Ovary (tissue), 3 donors: ENCODE results near the gene SBNO2.

ENCODE experiments used
- EP300 ChIP-seq: sonication (generic); formaldehyde crosslinking; IDR thresholded peaks from one replicate; pipeline ENCODE4 v1.6.1; 2017; ENCODE audit warnings: antibody characterized with exemption
- POLR2A ChIP-seq: fragments of 450-650 bp; IDR thresholded peaks from one replicate; pipeline ENCODE4 v1.6.1; 2017; ENCODE audit warnings: antibody characterized with exemption, mild to moderate bottlenecking, moderate library complexity
- TF ChIP-seq, protein P1 (sequence below), 3 donors: fragments of 450-650 bp in 2 of 3; fragments of 200-600 bp in 1 of 3; IDR thresholded peaks; one replicate each; pipeline versions ENCODE4 v1.5.1 to v1.8.0; 2016 to 2022; ENCODE audit warnings: antibody characterized with exemption in 3 of 3, mild to moderate bottlenecking in 1 of 3
- donor health status: DM: no; HTN: no; CAD: no.

DNA sequence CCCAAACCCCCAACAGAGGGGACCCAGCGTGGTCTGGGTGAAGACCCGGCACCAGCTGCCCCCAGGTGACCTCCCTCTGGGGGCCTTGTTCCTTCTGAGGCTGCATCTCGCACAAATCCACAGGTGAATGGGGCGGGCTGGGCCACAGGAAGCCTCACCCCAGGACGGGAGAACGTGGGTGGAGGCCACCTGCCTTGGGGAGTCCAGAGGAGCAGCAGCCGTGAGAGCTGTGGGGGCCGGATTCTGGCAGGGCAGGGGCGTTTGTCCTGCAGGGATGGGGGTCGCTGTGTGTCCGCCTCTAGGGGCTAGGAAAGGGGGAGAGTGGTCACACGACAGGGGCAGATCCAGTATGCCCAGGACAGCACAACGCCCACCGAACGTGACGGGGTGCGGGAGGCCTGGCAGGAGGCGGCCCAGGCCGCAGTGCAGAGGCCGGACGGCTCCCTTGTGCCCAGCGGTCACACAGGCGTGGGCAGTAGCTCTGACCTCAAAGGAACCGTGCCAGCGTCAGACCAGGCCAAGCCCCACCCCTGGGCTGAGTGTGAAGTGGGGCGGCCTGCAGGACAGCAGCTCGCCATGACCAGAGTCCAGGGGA, 85.6 kb downstream of the SBNO2 start:
- TF ChIP-seq, protein P1, sequence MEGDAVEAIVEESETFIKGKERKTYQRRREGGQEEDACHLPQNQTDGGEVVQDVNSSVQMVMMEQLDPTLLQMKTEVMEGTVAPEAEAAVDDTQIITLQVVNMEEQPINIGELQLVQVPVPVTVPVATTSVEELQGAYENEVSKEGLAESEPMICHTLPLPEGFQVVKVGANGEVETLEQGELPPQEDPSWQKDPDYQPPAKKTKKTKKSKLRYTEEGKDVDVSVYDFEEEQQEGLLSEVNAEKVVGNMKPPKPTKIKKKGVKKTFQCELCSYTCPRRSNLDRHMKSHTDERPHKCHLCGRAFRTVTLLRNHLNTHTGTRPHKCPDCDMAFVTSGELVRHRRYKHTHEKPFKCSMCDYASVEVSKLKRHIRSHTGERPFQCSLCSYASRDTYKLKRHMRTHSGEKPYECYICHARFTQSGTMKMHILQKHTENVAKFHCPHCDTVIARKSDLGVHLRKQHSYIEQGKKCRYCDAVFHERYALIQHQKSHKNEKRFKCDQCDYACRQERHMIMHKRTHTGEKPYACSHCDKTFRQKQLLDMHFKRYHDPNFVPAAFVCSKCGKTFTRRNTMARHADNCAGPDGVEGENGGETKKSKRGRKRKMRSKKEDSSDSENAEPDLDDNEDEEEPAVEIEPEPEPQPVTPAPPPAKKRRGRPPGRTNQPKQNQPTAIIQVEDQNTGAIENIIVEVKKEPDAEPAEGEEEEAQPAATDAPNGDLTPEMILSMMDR (IDR thresholded peaks at IDR 0.05): no peak
- no peak for TF ChIP-seq EP300
- TF ChIP-seq POLR2A: no peak
